Body of pancreas (tissue), 4 donors: ENCODE results near the gene PPFIA2. TPM values are rescaled to one million over a fixed set of nuclear protein-coding genes. Genes with fewer than 3 reads are reported as not detected.

Source experiments
- ATAC-seq: fragments of 150-250 bp; one replicate; pipeline ENCODE4 v1.9.1; 2016
- DNase-seq, 4 donors: peaks; one replicate each; pipeline ENCODE4 v3.0.0-alpha.2; 2019
- H3K27ac ChIP-seq, 4 donors: fragments of 200-600 bp; sonication (generic); 1 replicate in 3 of 4; 2 replicates in 1 of 4; pipeline versions ENCODE4 v1.5.1 to v1.6.1; 2016 to 2019; ENCODE audit warnings: mild to moderate bottlenecking in 1 of 4, mixed read lengths in 1 of 4, moderate library complexity in 1 of 4
- H3K27me3 ChIP-seq, 2 donors: fragments of 200-600 bp; sonication (generic); one replicate each; pipeline ENCODE4 v1.6.0; 2016; ENCODE audit warnings: mild to moderate bottlenecking in 1 of 2
- H3K36me3 ChIP-seq, 2 donors: fragments of 200-600 bp; sonication (generic); replicated peaks in 1 of 2; 2 replicates each; pipeline ENCODE4 v1.5.1; 2016; ENCODE audit warnings: low read depth in 2 of 2; ENCODE audit not compliant: insufficient read depth in 1 of 2
- H3K4me1 ChIP-seq: fragments of 200-600 bp; sonication (generic); one replicate; pipeline ENCODE4 v1.6.0; 2016
- H3K4me3 ChIP-seq, 2 donors: fragments of 200-600 bp; sonication (generic); 1 replicate in 1 of 2; 2 replicates in 1 of 2; pipeline ENCODE4 v1.5.1; 2016 to 2019
- H3K9me3 ChIP-seq, 3 donors: fragments of 200-600 bp; sonication (generic); 1 replicate in 2 of 3; 2 replicates in 1 of 3; pipeline ENCODE4 v1.5.1; 2016
- CTCF ChIP-seq, 7 experiments: fragments of 450-650 bp in 4 of 7; fragments of 200-600 bp in 3 of 7; sonication (generic) in 3 of 7; IDR thresholded peaks; one replicate each; pipeline ENCODE4 v1.5.1; 2016 to 2019; ENCODE audit warnings: antibody characterized with exemption in 7 of 7
- POLR2A ChIP-seq, 3 donors: fragments of 450-650 bp; IDR thresholded peaks; one replicate each; pipeline ENCODE4 v1.6.1; 2016; ENCODE audit warnings: antibody characterized with exemption in 3 of 3, mild to moderate bottlenecking in 2 of 3
- WGBS, 2 donors: methylation state at CpG; one replicate each; pipeline ENCODE4 v1.1.5; 2017; 5-methylcytosine and 5-hydroxymethylcytosine counted together
- intact Hi-C: fragments of 100-400 bp; cut with DNase I; formaldehyde crosslinking; loops from one replicate; pipeline ENCODE4 v1.15.1; 2023
- total RNA-seq, 2 donors: library from RNA; depleted of rRNA; stranded (reverse); fragments of >200 nt; gene quantifications; one replicate each; pipeline ENCODE4 v1.1.0, GENCODE V29; 2016

The PPFIA2 gene
- total RNA-seq, 2 donors from 2014 or later, result 0.52 TPM; not detected in 1

DNA sequence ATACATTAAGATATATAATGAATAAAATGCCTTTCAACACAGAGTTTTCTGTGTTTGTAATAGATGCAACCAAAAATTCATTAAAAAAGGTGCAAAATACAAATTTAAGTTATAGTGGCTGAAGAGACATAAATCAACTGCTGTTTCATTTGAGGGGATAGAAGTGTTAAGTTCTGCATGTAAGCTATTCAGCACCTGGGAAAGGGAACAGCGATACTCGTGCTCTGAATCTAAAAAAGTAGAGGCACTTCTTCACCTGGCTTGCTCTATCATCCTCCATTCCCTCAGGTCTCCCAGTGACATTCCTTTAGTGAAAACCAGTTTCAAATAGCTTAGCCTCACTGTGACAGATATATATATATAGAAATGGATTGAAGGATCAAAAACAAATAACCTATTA, 458.7 kb downstream of the PPFIA2 start:
- intact Hi-C loops, result no loop called here
- Histone ChIP-seq H3K4me1 (no peaks in the 10 kb centered on the region), H3K36me3 (no peaks in the 10 kb centered on the region), H3K27me3 (no peaks in the 10 kb centered on the region), H3K4me3 (no peak overlapping the region), H3K9me3 (no peaks in the 10 kb centered on the region), H3K27ac (no peak overlapping the region)
- ATAC-seq (no peak), DNase-seq (no peak)
- TF ChIP-seq CTCF (IDR thresholded peaks at IDR 0.05) (no peak), POLR2A (IDR thresholded peaks at IDR 0.05) (no peak)
- WGBS, 2 donors, result 24 to 34% methylated on average over 2 of the region's 2 CpGs

DNA sequence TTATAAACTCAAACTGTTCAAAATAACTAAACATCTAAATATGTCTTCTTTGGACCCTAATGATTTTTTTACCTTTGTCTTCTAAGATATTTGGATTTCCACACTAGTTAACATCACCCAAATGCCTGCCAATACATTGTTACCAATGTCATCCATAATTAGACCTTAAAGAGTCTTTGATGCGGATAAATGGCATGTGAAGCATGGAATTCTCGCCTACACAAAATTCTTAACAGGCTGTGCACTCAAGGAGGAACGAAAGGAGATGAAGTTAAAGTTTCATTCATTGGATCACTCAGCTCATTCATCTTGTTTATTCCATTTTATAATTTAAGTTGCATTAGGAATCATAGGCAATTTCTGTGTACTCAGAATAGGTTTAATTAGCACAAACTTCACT, 461.5 kb downstream of the PPFIA2 start:
- ATAC-seq (no peak), DNase-seq (no peak)
- 55 to 57% methylated on average over 3 of the region's 3 CpGs for WGBS, 2 donors
- H3K36me3 ChIP-seq, result no peaks in the 10 kb centered on the region
- no peaks in the 10 kb centered on the region for H3K4me1 ChIP-seq
- intact Hi-C loops, result no loop called here
- no peak overlapping the region for H3K4me3 ChIP-seq
- no peaks in the 10 kb centered on the region for H3K9me3 ChIP-seq
- TF ChIP-seq POLR2A (IDR thresholded peaks at IDR 0.05) (no peak), CTCF (IDR thresholded peaks at IDR 0.05) (no peak)
- H3K27me3 ChIP-seq, result no peaks in the 10 kb centered on the region
- no peak overlapping the region for H3K27ac ChIP-seq

DNA sequence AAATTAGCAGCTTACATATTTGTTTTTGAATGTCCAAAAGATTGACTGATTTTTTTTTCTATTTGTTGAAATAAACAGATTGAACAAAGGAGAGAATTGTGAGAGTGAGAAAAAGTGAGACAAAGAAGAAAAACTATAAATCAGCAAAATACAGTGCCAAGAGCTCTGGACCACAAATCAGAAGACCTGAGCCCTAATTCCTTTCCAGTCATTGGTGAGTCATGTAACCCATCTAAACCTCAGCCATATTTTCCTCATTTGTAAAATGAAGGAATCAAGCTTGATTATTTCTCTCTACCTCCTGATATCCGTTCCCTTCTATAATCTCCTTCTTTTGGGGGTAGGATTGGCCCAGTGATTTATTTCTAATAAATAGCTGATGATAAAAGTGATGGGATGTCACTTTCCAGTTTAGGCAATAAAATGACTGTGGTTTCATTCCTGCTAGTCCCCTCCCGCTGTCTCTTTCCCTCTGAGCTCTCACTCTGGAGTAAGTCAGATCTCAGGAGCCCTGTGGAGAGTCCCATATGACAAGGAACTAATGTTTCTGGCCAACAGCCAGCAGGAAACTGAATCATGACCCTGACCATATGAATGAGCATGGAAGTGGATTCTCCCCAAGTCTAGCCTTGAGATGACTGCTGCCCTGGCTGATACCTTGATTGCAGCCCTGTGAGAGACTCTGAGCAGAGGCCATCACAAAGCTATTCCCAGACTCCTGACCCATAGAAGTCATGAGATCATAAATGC, 462.4 kb downstream of the PPFIA2 start:
- no peaks in the 10 kb centered on the region for H3K9me3 ChIP-seq
- H3K4me1 ChIP-seq, result no peaks in the 10 kb centered on the region
- H3K4me3 ChIP-seq, result no peak overlapping the region
- ATAC-seq (no peak), DNase-seq (peak in 2 of 4 donors; percentile 2 to 4)
- no peaks in the 10 kb centered on the region for H3K36me3 ChIP-seq
- H3K27ac ChIP-seq, result no peak overlapping the region
- WGBS, 2 donors, result 58 to 62% methylated on average over 2 of the region's 2 CpGs
- H3K27me3 ChIP-seq, result no peaks in the 10 kb centered on the region
- TF ChIP-seq CTCF (IDR thresholded peaks at IDR 0.05) (no peak), POLR2A (IDR thresholded peaks at IDR 0.05) (no peak)
- intact Hi-C loops, result no loop called here

DNA sequence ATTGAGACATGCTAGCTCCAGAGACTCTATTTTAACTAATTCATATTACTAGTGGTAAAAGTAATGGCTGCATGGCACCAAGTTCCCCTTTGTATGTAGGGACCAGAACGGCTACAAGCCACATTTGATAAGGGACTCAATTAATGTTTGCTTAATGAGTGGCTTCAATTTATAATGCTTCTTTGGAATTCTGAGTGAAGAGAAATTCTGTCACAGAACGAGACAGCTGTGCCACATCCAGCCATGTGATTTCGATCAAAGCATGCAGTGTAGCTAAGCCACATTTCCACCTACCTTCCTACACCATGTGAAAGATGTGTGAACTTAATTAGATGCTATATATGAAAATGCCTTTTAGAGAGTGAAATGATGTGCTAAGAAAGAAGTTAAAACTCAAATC, 463.9 kb downstream of the PPFIA2 start:
- DNase-seq (no peak), ATAC-seq (no peak)
- H3K36me3 ChIP-seq, result no peaks in the 10 kb centered on the region
- H3K27me3 ChIP-seq, result no peaks in the 10 kb centered on the region
- TF ChIP-seq POLR2A (IDR thresholded peaks at IDR 0.05) (no peak), CTCF (IDR thresholded peaks at IDR 0.05) (no peak)
- no peaks in the 10 kb centered on the region for H3K4me1 ChIP-seq
- no peaks in the 10 kb centered on the region for H3K9me3 ChIP-seq
- no peak overlapping the region for H3K27ac ChIP-seq
- no peak overlapping the region for H3K4me3 ChIP-seq
- WGBS, 2 donors, result 48 to 53% methylated on average over 3 of the region's 3 CpGs
- intact Hi-C loops, result no loop called here
